SU-DHL-6 (cell line): ENCODE results near the gene KRT31.

ENCODE experiments used
- H2AFZ ChIP-seq: fragments of 200-600 bp; sonication (generic); 2 replicates; pipeline ENCODE4 v1.6.1; 2014; ENCODE audit warnings: low read depth, mild to moderate bottlenecking, moderate library complexity, mixed read lengths, antibody characterized with exemption, low read length; ENCODE audit not compliant: severe bottlenecking
- H3F3A ChIP-seq: fragments of 200-600 bp; shearing (Covaris generic); 2 replicates; pipeline ENCODE4 v1.6.0; 2016; ENCODE audit warnings: antibody characterized with exemption, mild to moderate bottlenecking; ENCODE audit not compliant: insufficient read depth
- H3K27ac ChIP-seq: fragments of 200-600 bp; sonication (generic); 2 replicates; pipeline ENCODE4 v1.5.1; 2016; ENCODE audit warnings: low read depth, mild to moderate bottlenecking, low read length, moderate library complexity, mixed read lengths
- H3K27me3 ChIP-seq: fragments of 200-600 bp; sonication (generic), shearing (Covaris generic); 2 replicates; pipeline ENCODE4 v1.6.0; 2014; ENCODE audit warnings: mild to moderate bottlenecking, low read length
- H3K36me3 ChIP-seq: fragments of 200-600 bp; sonication (generic); 2 replicates; pipeline ENCODE4 v1.6.1; 2014; ENCODE audit warnings: mild to moderate bottlenecking, low read length, mixed read lengths
- H3K4me2 ChIP-seq: fragments of 300-600, 200-600 bp; shearing (Covaris generic), sonication (generic); 2 replicates; pipeline ENCODE4 v1.6.0; 2014; ENCODE audit warnings: low read length, low read depth, mild to moderate bottlenecking; ENCODE audit not compliant: poor library complexity, severe bottlenecking
- H3K4me3 ChIP-seq: fragments of 200-600 bp; sonication (generic); 2 replicates; pipeline ENCODE4 v1.5.1; 2014; ENCODE audit warnings: antibody characterized with exemption, low read length, mild to moderate bottlenecking, mixed read lengths; ENCODE audit not compliant: insufficient read depth, poor library complexity, severe bottlenecking
- H3K79me2 ChIP-seq: fragments of 200-600 bp; sonication (generic); 2 replicates; pipeline ENCODE4 v1.6.1; 2014; ENCODE audit warnings: mild to moderate bottlenecking, low read length, moderate library complexity; ENCODE audit not compliant: insufficient read depth
- H3K9ac ChIP-seq: fragments of 200-600 bp; sonication (generic); 2 replicates; pipeline ENCODE4 v1.7.0; 2014; ENCODE audit warnings: mild to moderate bottlenecking, low read length
- H3K9me2 ChIP-seq: fragments of 200-600 bp; sonication (generic); replicated peaks from 2 replicates; pipeline ENCODE4 v1.6.1; 2014; ENCODE audit warnings: low read length; ENCODE audit not compliant: insufficient read depth
- H3K9me3 ChIP-seq: fragments of 200-600 bp; sonication (generic); 2 replicates; pipeline ENCODE4 v1.6.1; 2014; ENCODE audit warnings: low read length, mixed read lengths; ENCODE audit not compliant: insufficient read depth
- H4K20me1 ChIP-seq: fragments of 200-600 bp; sonication (generic); 2 replicates; pipeline ENCODE4 v1.6.1; 2014; ENCODE audit warnings: low read depth, mild to moderate bottlenecking, antibody characterized with exemption, low read length, moderate library complexity, mixed read lengths
- CTCF ChIP-seq: fragments of 200-600 bp; sonication (generic); IDR thresholded peaks from one replicate; pipeline ENCODE4 v1.5.1; 2017; ENCODE audit warnings: antibody characterized with exemption, mild to moderate bottlenecking, low read length, moderate library complexity; ENCODE audit not compliant: insufficient read depth, poor library complexity, severe bottlenecking
- EZH2phosphoT487 ChIP-seq: fragments of 200-600 bp; sonication (generic), shearing (Covaris generic); conservative IDR thresholded peaks from 2 replicates; pipeline ENCODE4 v1.6.1; 2018; ENCODE audit warnings: mild to moderate bottlenecking, antibody characterized with exemption, low read length, moderate library complexity, mixed read lengths

The KRT31 gene

GRCh38 chr17:41360296-41360995, 37.0 kb downstream of the KRT31 start:
- H3F3A ChIP-seq = no peaks in the 10 kb centered on the region
- H3K4me2 ChIP-seq = no peak overlapping the region
- no peaks in the 10 kb centered on the region for H4K20me1 ChIP-seq
- no peak overlapping the region for H3K4me3 ChIP-seq
- H3K36me3 ChIP-seq = no peaks in the 10 kb centered on the region
- no peaks in the 10 kb centered on the region for H3K9me3 ChIP-seq
- no peaks in the 10 kb centered on the region for H3K79me2 ChIP-seq
- H2AFZ ChIP-seq = no peak overlapping the region
- TF ChIP-seq CTCF (no peak), EZH2phosphoT487 (no peak)
- no peak overlapping the region for H3K9ac ChIP-seq
- no peaks in the 10 kb centered on the region for H3K27me3 ChIP-seq
- no peak overlapping the region for H3K27ac ChIP-seq
- H3K9me2 ChIP-seq = no peaks in the 10 kb centered on the region

- no peak overlapping the region for H2AFZ ChIP-seq
These were observed 42.9 kb downstream of the KRT31 start for GRCh38 chr17:41354536-41354935.

GRCh38 chr17:41352597-41353366, 44.6 kb downstream of the KRT31 start:
- H2AFZ ChIP-seq = no peak overlapping the region
- H3K4me3 ChIP-seq = no peak overlapping the region
- H3K4me2 ChIP-seq = no peak overlapping the region
- no peak overlapping the region for H3K9ac ChIP-seq
- no peaks in the 10 kb centered on the region for H3K27me3 ChIP-seq
- no peaks in the 10 kb centered on the region for H3K36me3 ChIP-seq
- H3K79me2 ChIP-seq = no peaks in the 10 kb centered on the region
- no peaks in the 10 kb centered on the region for H3F3A ChIP-seq
- TF ChIP-seq EZH2phosphoT487 (no peak), CTCF (no peak)
- no peak overlapping the region for H3K27ac ChIP-seq
- no peaks in the 10 kb centered on the region for H3K9me3 ChIP-seq
- no peaks in the 10 kb centered on the region for H3K9me2 ChIP-seq
- no peaks in the 10 kb centered on the region for H4K20me1 ChIP-seq

More at GRCh38 chr17:41354536-41354935, 42.9 kb downstream of the KRT31 start:
- H3K4me3 ChIP-seq = no peak overlapping the region
- H3K9me2 ChIP-seq = no peaks in the 10 kb centered on the region
- no peaks in the 10 kb centered on the region for H3K36me3 ChIP-seq
- no peaks in the 10 kb centered on the region for H3K27me3 ChIP-seq
- no peak overlapping the region for H3K27ac ChIP-seq
- TF ChIP-seq EZH2phosphoT487 = no peak
- TF ChIP-seq CTCF = no peak
- H3K79me2 ChIP-seq = no peaks in the 10 kb centered on the region
- H3K9ac ChIP-seq = no peak overlapping the region
- no peaks in the 10 kb centered on the region for H4K20me1 ChIP-seq
- no peaks in the 10 kb centered on the region for H3K9me3 ChIP-seq
- no peak overlapping the region for H3K4me2 ChIP-seq
- no peaks in the 10 kb centered on the region for H3F3A ChIP-seq
